Psoas muscle (tissue), 8 donors: ENCODE results near the gene MEIS1. TPM values are rescaled to one million over a fixed set of nuclear protein-coding genes. Genes with fewer than 3 reads are reported as not detected.

ENCODE experiments used
- ATAC-seq, 4 donors: fragments of 200-7000 bp; cut with Tn5 transposase; one replicate each; pipeline ENCODE4 v1.9.1; 2020; ENCODE audit warnings: moderate library complexity in 3 of 4, mild to moderate bottlenecking in 2 of 4
- DNase-seq, 2 donors: peaks; one replicate each; pipeline ENCODE4 v3.0.0-alpha.2; 2020
- H3K27ac ChIP-seq: fragments of 200-600 bp; one replicate; pipeline ENCODE4 v1.8.0; 2022
- H3K27me3 ChIP-seq, 3 donors: fragments of 200-600 bp in 1 of 3; one replicate each; pipeline versions ENCODE4 v1.6.1 to v1.8.0; 2013 to 2022; ENCODE audit warnings: low read length in 2 of 3, mild to moderate bottlenecking in 2 of 3, moderate library complexity in 1 of 3; ENCODE audit not compliant: insufficient read depth in 3 of 3
- H3K36me3 ChIP-seq, 2 donors: fragments of 200-600 bp in 1 of 2; one replicate each; pipeline versions ENCODE4 v1.6.1 to v1.8.0; 2013 to 2022; ENCODE audit warnings: low read depth in 1 of 2, mild to moderate bottlenecking in 1 of 2, moderate library complexity in 1 of 2; ENCODE audit not compliant: insufficient read depth in 1 of 2
- H3K4me1 ChIP-seq: fragments of 200-600 bp; one replicate; pipeline ENCODE4 v1.8.0; 2022
- H3K4me3 ChIP-seq: fragments of 200-600 bp; one replicate; pipeline ENCODE4 v1.8.0; 2022; ENCODE audit warnings: mild to moderate bottlenecking
- H3K9me3 ChIP-seq: fragments of 200-600 bp; one replicate; pipeline ENCODE4 v1.8.0; 2022
- WGBS, 3 donors: extraction: QIAGEN DNeasy Blood & Tissue Kit; methylation state at CpG; one replicate each; pipeline versions ENCODE4 v1.1.6 to v1.1.7; 2013; 5-methylcytosine and 5-hydroxymethylcytosine counted together
- intact Hi-C, 2 donors: fragments of 100-400 bp; cut with DNase I; formaldehyde crosslinking; loops; one replicate each; pipeline versions ENCODE4 v1.11.0 to v1.14.2; 2022
- polyA plus RNA-seq, 3 donors: library from polyadenylated mRNA; stranded (reverse); fragments of 200-250 nt; gene quantifications; one replicate each; pipeline ENCODE4 v1.2.3, GENCODE V29; 2013
- total RNA-seq, 4 donors: library from RNA; stranded (reverse); fragmentation: NEBNext Ultra II Directional in 2 of 4; extraction: Animal tissue kit (Norgen Biotek cat#: 25700) in 2 of 4; gene quantifications; one replicate each; pipeline versions ENCODE4 v1.2.1 to v1.2.4, GENCODE V29; 2021 to 2023
- TF ChIP-seq, protein P1 (sequence below): fragments of 200-600 bp; IDR thresholded peaks from one replicate; pipeline ENCODE4 v1.8.0; 2022; ENCODE audit warnings: antibody characterized with exemption
- donor health status: healthy with polysubstance abuse.
- donor health status: DM: no; HTN: no; CAD: no; lungs with moderate emphysema.
- donor health status: Bipolar disorder and iron deficiency.
- donor health status: healthy.
- donor health status: DM: yes; HTN: yes; CAD: no.
- donor health status: DM: no; HTN: no; CAD: no.
- donor health status: DM: no; HTN: no; CAD: no.
- donor health status: DM: yes; HTN: yes; CAD: no.

The MEIS1 gene
- total and polyA plus RNA-seq, 7 donors, result 0.77 to 6.8 (median 2.1) TPM

DNA sequence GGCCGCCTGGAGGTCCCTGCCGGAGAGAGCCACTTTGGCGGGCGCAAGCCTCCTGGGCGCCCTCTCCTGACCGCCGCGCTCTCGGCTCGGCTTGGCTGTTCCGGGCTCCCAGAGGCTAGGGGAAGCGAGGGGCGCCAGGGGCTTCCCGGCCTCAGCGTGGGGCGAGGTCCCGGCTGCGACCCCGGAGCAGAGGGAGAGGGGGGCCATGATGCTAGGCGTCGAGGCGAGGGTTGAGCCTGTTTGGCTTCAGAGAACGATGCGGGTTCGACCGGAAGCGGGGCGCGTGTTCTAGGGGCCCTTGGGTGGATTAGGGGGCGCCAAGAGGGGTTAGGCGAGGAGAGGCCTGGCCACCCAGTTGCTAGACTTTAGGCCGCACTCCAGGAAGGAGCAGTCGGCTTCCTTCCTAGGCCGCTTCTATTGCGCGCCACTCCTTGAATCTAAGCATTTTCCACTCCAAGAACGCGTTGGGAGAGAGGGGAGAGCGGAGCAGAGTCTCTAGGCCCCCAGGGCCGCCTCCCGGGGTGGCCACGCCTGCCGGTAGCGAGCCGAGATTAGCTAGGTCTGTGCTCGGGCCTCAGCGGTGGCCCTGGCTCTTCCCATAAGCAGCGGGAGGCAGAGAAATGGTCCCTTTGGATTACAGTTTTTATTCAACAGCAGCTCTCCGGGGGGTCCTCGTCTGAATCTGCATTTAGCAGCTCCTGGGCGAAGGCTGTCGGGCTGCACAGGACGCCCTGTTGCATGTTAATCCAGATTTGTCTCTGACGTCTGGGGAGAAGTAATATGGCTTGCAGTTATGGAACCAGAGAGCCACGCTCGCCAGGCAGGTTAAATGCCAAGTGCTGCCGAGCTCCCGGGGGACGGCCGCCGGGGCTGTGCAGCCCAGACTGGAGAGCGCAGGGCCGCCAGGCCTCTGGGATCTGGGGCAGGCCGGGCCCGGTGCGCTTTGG is 11.3 kb downstream of the MEIS1 start:
- TF ChIP-seq, protein P1, sequence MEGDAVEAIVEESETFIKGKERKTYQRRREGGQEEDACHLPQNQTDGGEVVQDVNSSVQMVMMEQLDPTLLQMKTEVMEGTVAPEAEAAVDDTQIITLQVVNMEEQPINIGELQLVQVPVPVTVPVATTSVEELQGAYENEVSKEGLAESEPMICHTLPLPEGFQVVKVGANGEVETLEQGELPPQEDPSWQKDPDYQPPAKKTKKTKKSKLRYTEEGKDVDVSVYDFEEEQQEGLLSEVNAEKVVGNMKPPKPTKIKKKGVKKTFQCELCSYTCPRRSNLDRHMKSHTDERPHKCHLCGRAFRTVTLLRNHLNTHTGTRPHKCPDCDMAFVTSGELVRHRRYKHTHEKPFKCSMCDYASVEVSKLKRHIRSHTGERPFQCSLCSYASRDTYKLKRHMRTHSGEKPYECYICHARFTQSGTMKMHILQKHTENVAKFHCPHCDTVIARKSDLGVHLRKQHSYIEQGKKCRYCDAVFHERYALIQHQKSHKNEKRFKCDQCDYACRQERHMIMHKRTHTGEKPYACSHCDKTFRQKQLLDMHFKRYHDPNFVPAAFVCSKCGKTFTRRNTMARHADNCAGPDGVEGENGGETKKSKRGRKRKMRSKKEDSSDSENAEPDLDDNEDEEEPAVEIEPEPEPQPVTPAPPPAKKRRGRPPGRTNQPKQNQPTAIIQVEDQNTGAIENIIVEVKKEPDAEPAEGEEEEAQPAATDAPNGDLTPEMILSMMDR, result no peak
- peaks cover 0 to 32% of the 10 kb centered on the region in 2 donors for H3K36me3 ChIP-seq
- 63 to 65% (median 65%) methylated on average over 63 to 66 of the region's 66 CpGs for WGBS, 3 donors
- H3K9me3 ChIP-seq, result no peaks in the 10 kb centered on the region
- ATAC-seq (peak in 3 of 4 donors; percentile 44 to 62 (median 51)), DNase-seq (peak; percentile 60 to 72)
- intact Hi-C loops, result no loop called here
- no peaks in the 10 kb centered on the region for H3K4me1 ChIP-seq
- no peaks in the 10 kb centered on the region for H3K27me3 ChIP-seq
- peak overlapping the region; percentile 46 for H3K27ac ChIP-seq
- peak overlapping the region; percentile 46 for H3K4me3 ChIP-seq

DNA sequence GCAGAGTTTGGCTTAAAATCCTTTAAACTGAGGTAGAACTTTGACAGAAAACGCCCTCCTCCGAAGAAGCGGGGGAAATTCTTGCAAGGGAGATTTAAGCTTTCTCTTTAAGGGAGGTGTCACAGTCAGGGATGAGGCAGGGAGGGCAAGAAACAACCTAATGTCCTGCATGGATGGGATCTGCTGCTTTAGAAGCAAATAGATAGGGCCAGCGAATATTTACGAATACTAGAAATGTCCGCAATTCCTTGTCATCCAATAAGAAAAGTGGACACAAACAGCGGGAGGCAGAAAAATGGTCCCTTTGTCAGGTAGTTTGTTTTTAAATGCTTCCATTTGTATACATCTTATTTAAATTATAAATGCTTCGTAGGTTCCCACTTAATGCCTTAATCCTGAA is 12.0 kb downstream of the MEIS1 start:
- no peaks in the 10 kb centered on the region for H3K27me3 ChIP-seq
- no peak overlapping the region for H3K27ac ChIP-seq
- DNase-seq (no peak), ATAC-seq (no peak)
- 85 to 89% (median 89%) methylated on average over 8 of the region's 8 CpGs for WGBS, 3 donors
- H3K9me3 ChIP-seq, result no peaks in the 10 kb centered on the region
- H3K36me3 ChIP-seq, result peaks cover 0 to 27% of the 10 kb centered on the region in 2 donors
- H3K4me1 ChIP-seq, result no peaks in the 10 kb centered on the region
- TF ChIP-seq, protein P1, result no peak
- H3K4me3 ChIP-seq, result peak overlapping the region; percentile 46
- intact Hi-C loops, result no loop called here

DNA sequence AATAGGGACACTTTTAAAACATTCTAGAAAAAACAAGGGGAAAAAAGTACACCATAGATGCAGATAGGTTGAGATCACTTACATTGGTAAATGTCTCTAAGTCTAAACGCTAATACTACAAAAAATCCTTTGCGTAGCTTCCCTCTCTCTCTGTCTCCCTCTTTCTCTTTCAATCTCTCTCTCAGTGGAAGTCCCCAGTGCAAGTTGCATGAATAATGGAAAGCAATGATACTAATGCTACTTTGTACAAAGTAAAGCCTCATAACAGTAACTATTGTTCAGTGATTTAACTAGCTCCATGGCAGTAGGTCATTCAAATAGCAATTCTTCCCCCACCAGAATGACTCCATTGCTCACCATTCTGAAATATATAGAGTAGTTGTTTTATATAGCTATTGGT is 12.8 kb downstream of the MEIS1 start:
- Histone ChIP-seq H3K27me3 (no peaks in the 10 kb centered on the region), H3K9me3 (no peaks in the 10 kb centered on the region), H3K4me3 (no peak overlapping the region), H3K4me1 (no peaks in the 10 kb centered on the region), H3K36me3 (peaks cover 0 to 26% of the 10 kb centered on the region in 2 donors), H3K27ac (no peak overlapping the region)
- no peak for ATAC-seq
- DNase-seq, result no peak
- TF ChIP-seq, protein P1, result no peak
- intact Hi-C loops, result no loop called here
- 85 to 90% (median 87%) methylated on average over 2 of the region's 2 CpGs for WGBS, 3 donors

DNA sequence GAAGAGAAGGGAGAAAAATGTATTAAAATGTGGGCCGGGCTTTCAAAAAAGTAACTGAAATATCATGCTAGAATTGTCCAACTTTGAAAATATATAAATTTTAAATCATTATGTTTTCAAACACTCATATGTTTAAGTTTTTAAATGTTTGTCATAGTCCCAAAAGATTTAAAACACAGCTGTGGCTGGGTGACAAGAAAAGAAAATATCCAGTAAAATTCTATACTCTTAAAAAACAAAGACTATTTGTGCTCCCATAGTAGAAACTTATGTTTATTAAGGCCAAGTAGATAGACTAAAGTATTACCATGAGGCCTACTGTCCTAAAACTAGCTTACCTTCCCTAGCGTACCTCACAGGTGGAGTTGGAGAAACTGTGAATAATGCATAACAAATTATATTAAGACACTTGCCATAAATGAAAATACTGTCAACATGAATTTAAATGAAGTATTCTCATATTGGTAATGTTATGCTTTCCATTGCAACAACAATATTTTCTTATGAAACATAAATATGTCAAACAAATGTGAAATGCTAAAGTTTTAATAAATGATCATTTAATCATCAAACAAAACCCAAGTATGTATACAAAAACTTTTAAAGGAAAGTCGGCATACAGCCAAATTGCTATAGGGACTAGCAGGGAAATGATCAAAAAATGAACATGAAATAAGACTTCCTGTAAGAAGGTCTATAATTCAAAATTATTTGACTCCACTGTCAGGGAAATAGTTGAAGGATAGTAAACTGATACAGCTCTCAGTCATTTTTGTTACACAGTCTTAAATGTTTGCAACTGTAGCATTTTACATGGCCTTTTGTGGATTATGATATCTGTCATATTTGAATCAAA is 13.4 kb downstream of the MEIS1 start:
- TF ChIP-seq, protein P1, result no peak
- H3K4me3 ChIP-seq, result no peak overlapping the region
- no peaks in the 10 kb centered on the region for H3K9me3 ChIP-seq
- 86 to 88% (median 87%) methylated on average over 3 of the region's 3 CpGs for WGBS, 3 donors
- H3K27me3 ChIP-seq, result no peaks in the 10 kb centered on the region
- intact Hi-C loops, result no loop called here
- ATAC-seq, result no peak
- H3K27ac ChIP-seq, result no peak overlapping the region
- H3K36me3 ChIP-seq, result peaks cover 0 to 20% of the 10 kb centered on the region in 2 donors
- DNase-seq, result no peak
- peaks cover 2% of the 10 kb centered on the region for H3K4me1 ChIP-seq
